ENCODE measurements around the gene ZBTB2. TPM values are rescaled to one million over a fixed set of nuclear protein-coding genes. Genes with fewer than 3 reads are reported as not detected.
"Not testable (repeated sequence)": the region's sequence is repeated elsewhere in the genome, so short reads cannot be mapped to it uniquely, and the experiment has no call there.

ZBTB2 gene
- total RNA-seq, 1 donor from 2014 or later: 4.5 TPM

- no peak for ATAC-seq
- no peak for DNase-seq (ENCODE audit: missing footprints)
- intact Hi-C loops (cut with DNase I): loop anchor here (5.0 kb wide), 1 partner anchor 68 kb away; no protein-coding TSS in a partner anchor
Observed at GRCh38 chr6:151409260-151409659, 17.9 kb upstream of the ZBTB2 start.

GRCh38 chr6:151408858-151409257, 17.5 kb upstream of the ZBTB2 start:
- intact Hi-C loops (cut with DNase I): loop anchor here (5.0 kb wide), 1 partner anchor 68 kb away; no protein-coding TSS in a partner anchor
- ATAC-seq (no peak), DNase-seq (ENCODE audit: missing footprints) (no peak)

DNA sequence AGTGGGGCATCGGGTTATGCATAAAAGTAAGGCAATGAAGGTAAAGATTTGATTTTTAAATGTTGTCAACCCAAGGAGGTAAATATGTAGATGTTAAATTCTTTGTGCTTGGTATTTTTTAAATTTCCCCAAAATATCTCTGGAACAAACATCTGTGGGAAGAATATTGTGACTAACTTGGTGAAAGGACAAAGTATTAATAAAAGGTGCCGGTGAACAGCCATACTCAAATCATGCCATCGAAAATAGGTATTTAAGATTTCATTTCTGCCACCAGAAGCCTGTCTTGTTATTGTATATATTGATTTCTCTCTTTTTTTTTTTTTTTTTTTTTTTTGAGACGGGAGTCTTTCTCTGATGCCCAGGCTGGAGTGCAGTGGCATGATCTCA, 12.6 kb upstream of the ZBTB2 start:
- ATAC-seq: no peak
- intact Hi-C loops (cut with DNase I): no loop called here
- DNase-seq (ENCODE audit: missing footprints): no peak

DNA sequence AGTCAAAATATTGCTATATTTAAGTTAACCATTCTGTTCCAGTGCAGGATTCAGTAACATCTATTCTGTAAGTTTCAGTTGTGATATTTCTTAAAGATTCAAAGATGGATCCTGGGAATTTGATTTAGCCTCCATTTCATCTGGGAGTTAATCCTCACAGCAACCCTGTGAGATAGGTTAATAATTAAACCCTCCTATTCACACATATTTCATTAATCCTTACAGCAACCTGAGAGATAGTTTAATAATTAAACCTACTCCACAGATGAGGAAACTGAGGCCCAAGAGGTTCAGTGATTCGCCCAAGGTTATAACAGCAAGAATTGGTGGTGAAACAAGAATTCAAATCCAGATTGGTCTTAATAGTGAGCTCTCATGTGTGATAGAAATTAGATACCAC, 10.9 kb upstream of the ZBTB2 start:
- no peak for ATAC-seq

GRCh38 chr6:151400473-151400872, 9.1 kb upstream of the ZBTB2 start:
- no peak for DNase-seq (ENCODE audit: missing footprints)
- intact Hi-C loops (cut with DNase I): no loop called here
- no peak for ATAC-seq

More for the DNA sequence above, 10.9 kb upstream of the ZBTB2 start:
- intact Hi-C loops (cut with DNase I): no loop called here
- DNase-seq (ENCODE audit: missing footprints): no peak

- no peak for DNase-seq (ENCODE audit: missing footprints)
- ATAC-seq: no peak
- intact Hi-C loops (cut with DNase I): no loop called here
Observed at GRCh38 chr6:151399679-151400078, 8.3 kb upstream of the ZBTB2 start.

DNA sequence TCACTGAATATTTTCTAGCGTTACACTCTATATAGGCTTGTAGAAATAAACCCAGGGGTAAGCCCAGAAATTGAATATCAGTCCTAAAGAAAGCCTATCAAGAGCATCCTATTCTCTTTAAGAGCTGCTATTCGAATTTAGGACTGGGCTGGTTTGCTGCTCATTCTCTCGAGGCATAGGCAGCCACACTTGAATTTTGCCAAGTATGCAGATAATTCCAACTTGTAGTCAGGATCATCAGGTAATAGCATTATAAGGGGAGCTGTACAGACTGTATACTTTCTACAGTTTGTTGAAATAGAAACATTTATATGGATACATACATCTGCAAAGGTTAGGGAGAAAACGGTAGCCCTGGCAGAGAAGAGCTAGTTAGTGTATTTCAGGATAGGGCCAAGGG, 2.1 kb upstream of the ZBTB2 start:
- intact Hi-C loops (cut with DNase I): loop anchor here (5.0 kb wide), 1 partner anchor 59 kb away; the partner anchor contains the start of gene RMND1
- ATAC-seq (no peak), DNase-seq (ENCODE audit: missing footprints) (no peak)

DNA sequence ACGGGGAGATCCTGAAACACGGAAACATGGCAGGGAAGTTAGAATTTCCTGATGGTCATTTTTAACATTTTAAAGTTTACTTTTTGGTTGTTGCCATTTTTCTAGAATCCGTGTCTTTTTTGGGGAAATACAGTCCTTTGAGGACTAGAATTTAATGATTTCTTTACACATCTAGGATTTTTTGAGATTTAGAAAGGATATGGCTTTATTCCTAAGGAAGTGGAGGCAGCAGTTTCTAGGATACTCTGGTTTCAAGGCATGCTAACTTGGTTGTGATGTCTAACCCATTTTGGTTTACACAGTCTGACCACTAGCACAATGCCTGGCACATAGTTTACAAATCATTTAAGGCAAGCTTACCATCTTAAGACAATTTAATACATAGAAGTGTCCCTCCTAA, 1.1 kb upstream of the ZBTB2 start:
- intact Hi-C loops (cut with DNase I): loop anchor here (5.0 kb wide), 1 partner anchor 60 kb away; the partner anchor contains the start of gene RMND1
- no peak for ATAC-seq
- no peak for DNase-seq (ENCODE audit: missing footprints)

DNA sequence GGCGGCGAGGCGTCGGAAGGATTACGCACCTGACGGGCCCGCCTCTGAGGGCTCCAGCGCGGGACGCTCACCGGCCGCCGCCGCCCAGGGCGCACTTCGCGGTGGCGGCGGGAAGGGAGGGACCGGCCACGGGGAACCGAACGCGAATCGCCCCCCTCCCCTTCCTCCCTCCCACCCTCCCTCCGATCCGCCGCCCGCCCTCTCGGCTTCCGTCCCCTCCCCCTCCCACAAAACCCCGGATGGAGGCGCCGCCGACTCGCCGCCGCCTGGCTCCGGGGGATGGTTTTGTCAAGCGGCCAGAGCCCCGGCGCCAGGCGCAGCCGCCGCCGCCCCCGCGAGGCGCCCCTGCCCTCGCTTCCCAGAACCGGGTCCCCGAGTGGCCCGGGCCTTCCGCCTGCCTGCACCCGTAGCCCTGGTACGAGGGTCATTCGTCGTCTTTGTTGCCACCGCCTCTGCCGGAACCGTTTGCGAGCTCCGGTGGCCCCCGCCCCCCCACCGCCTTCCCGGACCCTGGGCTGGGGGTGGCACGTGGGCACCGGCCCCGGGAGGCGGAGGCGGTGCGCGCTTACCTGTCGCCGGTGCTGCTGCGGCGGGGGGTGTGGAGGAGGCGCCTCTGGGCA, 398 bp downstream of the ZBTB2 start:
- peak; percentile 87 for DNase-seq (ENCODE audit: missing footprints)
- intact Hi-C loops (cut with DNase I): loop anchor here (5.0 kb wide), 1 partner anchor 61 kb away; the partner anchor contains the start of gene RMND1
- ATAC-seq: peak; percentile 23

DNA sequence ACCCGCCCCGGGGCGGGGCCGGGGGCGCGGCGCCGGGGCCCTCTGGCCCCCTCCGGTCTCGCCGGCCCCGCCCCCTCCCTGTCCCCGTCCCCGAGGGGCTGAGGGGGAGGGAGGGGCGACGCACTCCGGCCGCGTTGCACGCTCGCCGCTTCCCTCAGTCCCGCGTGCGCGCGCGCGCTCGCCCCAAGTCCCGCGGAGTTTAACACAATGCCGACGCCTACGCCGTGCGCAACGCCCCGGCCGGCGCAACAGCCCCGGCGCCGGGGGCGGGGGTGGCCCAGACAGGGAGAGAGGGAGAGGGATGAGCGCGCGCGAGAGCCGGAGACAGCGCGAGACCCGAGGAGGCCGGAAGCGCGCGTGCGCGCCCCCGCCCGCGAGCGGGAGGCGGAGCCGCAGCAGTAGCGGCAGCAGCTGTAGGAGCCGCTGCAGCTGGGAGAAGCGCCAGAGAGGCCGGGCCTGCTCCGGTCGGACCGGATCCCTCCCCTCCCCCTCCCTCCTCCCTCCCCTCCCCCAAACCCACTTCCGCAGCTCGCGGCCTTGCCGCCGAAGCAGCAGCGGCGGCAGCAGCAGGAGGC, 996 bp downstream of the ZBTB2 start:
- ATAC-seq (peak; percentile 93), DNase-seq (ENCODE audit: missing footprints) (peak; percentile 99)
- intact Hi-C loops (cut with DNase I): loop anchor here (5.0 kb wide), 1 partner anchor 62 kb away; the partner anchor contains the start of gene RMND1

- DNase-seq (ENCODE audit: missing footprints): peak; percentile 83
- peak; percentile 16 for ATAC-seq
- intact Hi-C loops (cut with DNase I): loop anchor here (5.0 kb wide), 1 partner anchor 63 kb away; the partner anchor contains the start of gene RMND1
Observed at GRCh38 chr6:151389618-151390275, 1.6 kb downstream of the ZBTB2 start.

DNA sequence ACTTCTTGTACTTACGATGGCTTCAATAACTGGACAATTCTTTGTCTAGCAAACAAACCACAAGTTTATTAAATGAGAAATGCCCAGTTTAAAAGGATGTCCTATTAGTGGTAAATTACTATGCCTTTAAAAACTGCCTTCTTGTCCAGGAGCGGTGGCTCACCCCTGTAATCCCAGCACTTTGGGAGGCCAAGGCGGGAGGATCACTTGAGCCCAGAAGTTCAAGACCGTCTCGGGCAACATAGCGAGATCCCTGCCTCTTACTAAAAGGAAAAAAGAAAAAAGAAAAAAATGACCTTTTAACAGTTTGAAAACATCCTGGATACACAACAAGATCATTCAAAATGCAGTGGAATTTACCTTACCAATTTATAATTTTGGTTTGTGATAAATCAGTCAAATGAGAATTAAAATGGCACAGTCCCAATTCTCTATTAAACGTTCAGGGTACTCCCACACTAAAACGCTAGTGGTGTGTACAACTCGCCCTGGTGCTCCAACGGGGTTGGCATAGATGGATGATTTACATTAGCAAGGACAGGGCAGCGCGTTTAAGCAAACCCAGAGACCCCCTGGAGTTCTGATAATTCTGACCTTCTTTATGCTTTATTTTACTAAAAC, 2.3 kb downstream of the ZBTB2 start:
- intact Hi-C loops (cut with DNase I): no loop called here
- ATAC-seq: no peak
- no peak for DNase-seq (ENCODE audit: missing footprints)

DNA sequence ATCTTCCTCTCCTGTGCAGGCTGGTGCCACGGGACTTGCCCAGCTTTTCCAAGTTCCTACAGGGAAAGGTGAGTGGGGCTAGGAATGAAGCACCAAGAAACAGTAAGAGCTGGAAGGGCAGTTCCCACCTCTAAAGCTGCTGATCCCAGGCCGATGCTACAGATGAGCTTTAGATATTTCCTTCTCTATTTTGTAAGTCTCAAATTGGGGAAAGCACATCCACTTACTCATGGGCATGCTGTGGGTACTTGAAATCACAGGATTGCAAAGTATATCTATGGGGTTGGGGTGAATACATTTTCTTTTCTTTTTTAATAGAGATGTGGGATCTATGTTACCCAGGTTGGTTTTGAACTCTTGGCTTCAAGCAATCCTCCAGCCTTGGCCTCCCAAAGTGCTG, 3.1 kb downstream of the ZBTB2 start:
- no peak for DNase-seq (ENCODE audit: missing footprints)
- intact Hi-C loops (cut with DNase I): no loop called here
- no peak for ATAC-seq

DNA sequence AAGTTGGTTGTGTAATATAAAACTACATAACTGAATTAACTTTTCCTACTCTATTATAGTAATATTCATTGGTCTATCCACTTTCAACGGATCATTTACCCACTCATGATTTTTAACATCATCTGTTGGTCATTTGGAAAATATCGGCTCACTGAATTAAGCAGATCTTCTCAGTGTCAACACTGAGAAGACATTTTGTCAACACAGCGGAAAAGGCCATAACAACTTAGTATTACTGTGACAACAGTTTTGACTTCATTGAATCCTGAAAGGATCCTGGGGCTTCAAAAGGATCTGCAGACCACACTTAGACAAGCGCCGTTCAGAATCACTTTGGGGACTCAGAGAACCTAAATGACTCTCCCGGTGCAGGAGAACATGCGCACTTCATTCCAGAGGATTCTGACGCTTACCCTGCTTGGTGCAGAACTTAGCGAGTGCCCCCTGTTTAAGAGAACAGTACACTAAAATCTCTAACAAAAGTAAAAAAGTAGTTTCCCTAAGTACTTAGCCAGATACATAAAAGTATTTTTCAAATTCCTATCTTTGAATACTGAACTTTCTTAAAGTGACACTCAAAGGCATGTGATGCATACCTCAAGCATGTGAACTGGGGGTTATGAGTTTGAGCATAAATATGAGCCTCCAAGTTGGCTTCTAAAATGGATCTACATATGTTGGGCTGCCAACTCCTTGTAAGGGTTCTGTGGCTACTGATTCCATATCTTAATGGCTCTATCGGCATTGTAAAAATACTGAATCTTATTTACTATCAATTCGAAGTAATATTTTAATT, 4.0 kb downstream of the ZBTB2 start:
- intact Hi-C loops (cut with DNase I): no loop called here
- DNase-seq (ENCODE audit: missing footprints): no peak
- no peak for ATAC-seq

GRCh38 chr6:151385177-151385576, 6.2 kb downstream of the ZBTB2 start:
- no peak for ATAC-seq
- DNase-seq (ENCODE audit: missing footprints): no peak
- intact Hi-C loops (cut with DNase I): no loop called here

DNA sequence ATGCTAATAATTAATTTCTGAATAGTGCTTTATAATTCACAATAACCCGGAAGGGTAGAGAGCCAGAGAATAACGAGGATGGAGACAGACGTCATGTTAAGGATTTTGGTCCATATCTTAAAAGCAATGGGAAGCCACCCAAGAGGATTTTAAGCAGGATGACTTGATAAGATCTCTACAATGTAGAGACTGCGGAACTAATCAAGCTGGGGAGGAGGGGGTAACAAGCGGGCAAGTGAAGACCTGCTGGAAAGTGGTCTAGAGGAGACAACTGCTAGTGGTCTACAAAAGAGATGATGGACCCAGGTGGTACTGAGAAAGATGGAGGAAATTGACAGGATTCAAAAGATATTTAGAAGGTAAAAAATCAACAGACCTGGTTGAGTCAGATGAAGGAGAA, 7.2 kb downstream of the ZBTB2 start:
- no peak for ATAC-seq
- intact Hi-C loops (cut with DNase I): no loop called here
- no peak for DNase-seq (ENCODE audit: missing footprints)

- intact Hi-C loops (cut with DNase I); DNase-seq (ENCODE audit: missing footprints); ATAC-seq: not testable (repeated sequence)
Observed at GRCh38 chr6:151382631-151383030, 8.7 kb downstream of the ZBTB2 start.

- ATAC-seq (no peak), DNase-seq (ENCODE audit: missing footprints) (no peak)
- intact Hi-C loops (cut with DNase I): no loop called here
Observed at GRCh38 chr6:151381722-151382121, 9.6 kb downstream of the ZBTB2 start.

GRCh38 chr6:151380848-151381205, 10.5 kb downstream of the ZBTB2 start:
- intact Hi-C loops (cut with DNase I): no loop called here
- DNase-seq (ENCODE audit: missing footprints) (no peak), ATAC-seq (no peak)

All from Right ventricle myocardium inferior (tissue), 1 donor.